Ascending aorta (tissue), 2 donors: ENCODE results near the gene MAP3K5. TPM values are rescaled to one million over a fixed set of nuclear protein-coding genes. Genes with fewer than 3 reads are reported as not detected.

Experiments used
- DNase-seq, 2 donors: peaks; one replicate each; pipeline ENCODE4 v3.0.0-alpha.2; 2019; ENCODE audit warnings: low spot score in 2 of 2
- H3K27ac ChIP-seq, 2 donors: fragments of 200-600 bp; sonication (generic); one replicate each; pipeline ENCODE4 v1.5.1; 2016 to 2017; ENCODE audit warnings: mild to moderate bottlenecking in 1 of 2
- H3K27me3 ChIP-seq: fragments of 200-600 bp; sonication (generic); one replicate; pipeline ENCODE4 v1.5.1; 2017
- H3K36me3 ChIP-seq, 2 donors: fragments of 200-600 bp; sonication (generic); one replicate each; pipeline ENCODE4 v1.5.1; 2016
- H3K4me1 ChIP-seq, 2 donors: fragments of 200-600 bp; sonication (generic); one replicate each; pipeline ENCODE4 v1.5.1; 2016 to 2017; ENCODE audit warnings: mild to moderate bottlenecking in 1 of 2
- H3K4me3 ChIP-seq, 2 donors: fragments of 200-600 bp; sonication (generic); one replicate each; pipeline ENCODE4 v1.5.1; 2016 to 2017; ENCODE audit warnings: mild to moderate bottlenecking in 1 of 2
- H3K9me3 ChIP-seq, 2 donors: fragments of 200-600 bp; sonication (generic); one replicate each; pipeline ENCODE4 v1.5.1; 2016
- CTCF ChIP-seq, 3 experiments: fragments of 200-600 bp in 2 of 3; fragments of 450-650 bp in 1 of 3; sonication (generic) in 2 of 3; IDR thresholded peaks; one replicate each; pipeline ENCODE4 v1.5.1; 2016 to 2019; ENCODE audit warnings: antibody characterized with exemption in 3 of 3, mild to moderate bottlenecking in 1 of 3, moderate library complexity in 1 of 3
- intact Hi-C: fragments of 100-400 bp; cut with DNase I; formaldehyde crosslinking; loops from one replicate; pipeline ENCODE4 v1.15.1; 2023
- total RNA-seq: library from RNA; depleted of rRNA; stranded (reverse); fragments of >200 nt; gene quantifications from one replicate; pipeline ENCODE4 v1.1.0, GENCODE V29; 2016

MAP3K5 gene
- total RNA-seq, 1 donor from 2014 or later, result 40.9 TPM

- Histone ChIP-seq H3K36me3 (no peaks in the 10 kb centered on the region), H3K27me3 (no peaks in the 10 kb centered on the region), H3K4me1 (peaks cover 4 to 19% of the 10 kb centered on the region in 2 donors), H3K4me3 (peak overlapping the region in 1 of 2 donors; percentile 44), H3K27ac (peak overlapping the region; percentile 50 to 60), H3K9me3 (no peaks in the 10 kb centered on the region)
- TF ChIP-seq CTCF (IDR thresholded peaks at IDR 0.05), result no peak
- no peak for DNase-seq
- intact Hi-C loops, result no loop called here
These were observed 47.4 kb downstream of the MAP3K5 start for GRCh38 chr6:136744889-136745288.

GRCh38 chr6:136742125-136742524 lies 50.2 kb downstream of the MAP3K5 start:
- TF ChIP-seq CTCF (IDR thresholded peaks at IDR 0.05), result no peak
- Histone ChIP-seq H3K36me3 (no peaks in the 10 kb centered on the region), H3K27ac (no peak overlapping the region), H3K27me3 (no peaks in the 10 kb centered on the region), H3K9me3 (no peaks in the 10 kb centered on the region), H3K4me3 (no peak overlapping the region), H3K4me1 (peaks cover 11 to 37% of the 10 kb centered on the region in 2 donors)
- DNase-seq, result no peak
- intact Hi-C loops, result no loop called here

DNA sequence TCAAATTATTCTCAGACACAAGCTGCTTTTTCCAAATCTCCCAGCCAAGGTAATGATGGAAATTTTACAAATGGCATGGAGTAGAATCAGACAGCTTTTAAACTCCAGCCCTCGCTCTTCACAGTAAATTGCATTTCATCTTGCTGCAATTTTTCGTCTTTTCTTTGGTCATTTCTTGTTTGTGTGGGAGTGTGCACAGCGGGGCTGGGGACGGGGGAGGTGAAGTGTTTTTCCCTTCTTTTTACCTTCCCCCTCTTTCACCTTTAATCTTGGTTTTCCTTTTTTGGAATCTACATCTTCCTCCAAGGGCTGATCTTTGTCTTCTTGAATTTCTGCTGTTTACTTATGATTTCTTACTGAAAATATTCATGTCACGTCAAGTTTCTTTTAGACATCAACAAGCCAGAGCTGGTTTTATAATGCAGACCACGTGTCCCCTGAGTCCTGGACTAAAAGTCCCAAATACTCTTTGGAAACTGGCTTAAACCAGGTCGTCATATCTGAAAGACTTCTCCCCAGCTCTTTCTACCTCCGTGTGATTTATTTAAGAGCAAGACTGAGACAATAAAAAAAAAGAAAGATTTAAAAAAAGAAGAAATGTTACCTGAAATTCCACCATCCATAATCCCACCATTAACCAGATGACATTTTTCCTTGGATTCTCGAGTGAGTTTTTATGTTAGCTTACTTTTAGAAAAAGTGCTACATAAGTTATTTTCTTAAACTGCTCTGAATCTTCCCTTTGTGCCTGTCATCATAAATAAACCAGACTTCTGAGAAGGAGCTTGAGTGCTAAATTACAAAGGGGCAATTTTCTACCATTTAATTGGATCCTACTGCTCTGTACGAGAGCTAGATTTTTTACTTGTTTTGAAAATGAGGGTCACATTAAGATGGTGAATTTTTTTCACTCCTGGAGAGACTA lies 52.0 kb downstream of the MAP3K5 start:
- H3K9me3 ChIP-seq, result no peaks in the 10 kb centered on the region
- H3K4me3 ChIP-seq, result peak overlapping the region; percentile 23 to 26
- DNase-seq, result no peak
- intact Hi-C loops, result no loop called here
- H3K4me1 ChIP-seq, result peaks cover 11 to 51% of the 10 kb centered on the region in 2 donors
- H3K27ac ChIP-seq, result peak overlapping the region; percentile 78 to 82
- H3K36me3 ChIP-seq, result no peaks in the 10 kb centered on the region
- H3K27me3 ChIP-seq, result no peaks in the 10 kb centered on the region
- TF ChIP-seq CTCF (IDR thresholded peaks at IDR 0.05), result no peak

DNA sequence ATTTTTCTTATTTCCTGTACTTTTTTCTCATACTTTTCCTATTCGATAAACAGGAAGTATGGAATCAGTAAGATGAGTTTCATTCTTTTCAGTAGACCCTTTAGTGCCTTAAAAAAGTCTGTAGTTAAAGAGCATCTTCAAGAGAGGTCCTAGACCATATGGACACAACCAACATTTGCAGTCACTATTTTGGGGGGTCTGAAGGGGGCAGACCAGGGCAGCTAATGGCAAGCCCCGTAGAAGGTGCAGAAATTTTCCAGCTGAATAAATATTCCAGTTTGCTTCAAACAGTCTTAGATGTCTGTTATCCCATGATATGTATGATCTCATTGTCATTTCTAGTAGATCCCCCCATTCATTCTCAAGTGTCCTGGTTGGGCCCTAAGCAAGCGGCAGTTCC lies 52.8 kb downstream of the MAP3K5 start:
- DNase-seq, result no peak
- no peak for TF ChIP-seq CTCF (IDR thresholded peaks at IDR 0.05)
- no peaks in the 10 kb centered on the region for H3K36me3 ChIP-seq
- H3K9me3 ChIP-seq, result no peaks in the 10 kb centered on the region
- H3K27me3 ChIP-seq, result no peaks in the 10 kb centered on the region
- peaks cover 9 to 49% of the 10 kb centered on the region in 2 donors for H3K4me1 ChIP-seq
- intact Hi-C loops, result loop anchor here (2.0 to 5.0 kb wide), 4 partner anchors 33 to 92 kb away; partner anchors contain the start of gene MAP3K5
- H3K27ac ChIP-seq, result peak overlapping the region; percentile 78 to 82
- no peak overlapping the region for H3K4me3 ChIP-seq

DNA sequence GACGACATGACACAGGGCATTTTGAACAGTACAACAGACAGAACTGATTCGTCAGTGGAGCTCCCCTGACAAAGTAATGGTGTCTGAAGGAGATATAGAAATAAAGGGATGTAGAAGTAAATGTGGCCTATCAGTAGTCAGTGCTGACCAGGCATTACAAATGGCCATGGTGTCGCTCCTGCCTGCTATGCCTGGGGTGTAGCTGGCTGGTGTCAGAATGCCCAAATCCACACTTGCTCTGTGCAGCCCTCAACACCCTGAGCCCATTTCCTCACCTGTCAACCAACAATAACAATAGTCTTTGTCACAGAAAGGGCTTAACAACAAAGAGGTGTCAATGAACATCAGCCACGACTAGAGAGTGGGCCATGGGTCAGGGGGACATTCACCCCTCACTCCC lies 53.2 kb downstream of the MAP3K5 start:
- H3K9me3 ChIP-seq, result no peaks in the 10 kb centered on the region
- no peak overlapping the region for H3K4me3 ChIP-seq
- H3K4me1 ChIP-seq, result peaks cover 8 to 47% of the 10 kb centered on the region in 2 donors
- no peaks in the 10 kb centered on the region for H3K36me3 ChIP-seq
- intact Hi-C loops, result loop anchor here (2.0 to 5.0 kb wide), 4 partner anchors 33 to 92 kb away; partner anchors contain the start of gene MAP3K5
- DNase-seq, result no peak
- TF ChIP-seq CTCF (IDR thresholded peaks at IDR 0.05), result no peak
- peak overlapping the region; percentile 78 to 82 for H3K27ac ChIP-seq
- no peaks in the 10 kb centered on the region for H3K27me3 ChIP-seq
